Activated naive CD4-positive, alpha-beta T cell treated with anti-CD3 and anti-CD28 coated beads, Interleukin-2, amount 50 U/mL, for 72 hours (primary cell): ENCODE data around the gene AMDHD2. TPM values are rescaled to one million over a fixed set of nuclear protein-coding genes. Genes with fewer than 3 reads are reported as not detected.
"Not testable (repeated sequence)": the region's sequence is repeated elsewhere in the genome, so short reads cannot be mapped to it uniquely, and the experiment has no call there.

Source experiments
- ATAC-seq, 2 donors: fragments of 150-1000 bp; cut with Tn5 transposase; 2 replicates each; pipeline ENCODE4 v1.10.0; 2021; ENCODE audit warnings: mild to moderate bottlenecking in 2 of 2, moderate library complexity in 2 of 2
- DNase-seq, 2 donors: peaks; one replicate each; pipeline ENCODE4 v3.0.0; 2021 to 2022; ENCODE audit warnings: low spot score in 2 of 2
- H3K27ac Mint-ChIP-seq, 2 donors: one replicate each; pipeline ENCODE4 v1.8.0; 2022; ENCODE audit warnings: mild to moderate bottlenecking in 2 of 2, mixed read lengths in 2 of 2
- H3K36me3 Mint-ChIP-seq, 2 donors: one replicate each; pipeline ENCODE4 v1.8.0; 2022; ENCODE audit warnings: mixed read lengths in 2 of 2
- H3K9me3 Mint-ChIP-seq, 2 donors: one replicate each; pipeline ENCODE4 v1.8.0; 2022; ENCODE audit warnings: mixed read lengths in 2 of 2
- total RNA-seq, 2 donors: library from RNA; stranded (reverse); gene quantifications; one replicate each; pipeline ENCODE4 v1.2.3, GENCODE V29; 2022

Gene AMDHD2
- total RNA-seq, 2 donors from 2014 or later = 37.0 to 37.2 TPM

DNA sequence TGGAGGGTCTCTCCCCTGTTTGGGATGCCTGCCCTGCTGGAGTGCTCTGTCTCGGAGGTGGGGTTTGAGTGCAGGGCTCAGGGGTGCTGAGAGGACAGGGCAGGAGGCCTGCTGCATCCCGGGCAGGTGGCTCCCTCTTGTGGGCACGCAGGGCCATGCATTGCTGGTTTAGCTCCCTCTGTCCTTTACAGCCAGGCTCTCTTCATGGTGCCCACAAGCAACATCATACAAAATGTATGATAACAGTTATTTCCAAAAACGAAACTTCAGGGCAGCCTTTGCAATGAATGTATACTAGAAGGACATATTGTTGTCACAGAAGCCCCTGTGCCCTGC is 40.6 kb downstream of the AMDHD2 start:
- peak; percentile 57 to 68 for DNase-seq
- H3K9me3 Mint-ChIP-seq, H3K27ac Mint-ChIP-seq, H3K36me3 Mint-ChIP-seq: not testable (repeated sequence)
- ATAC-seq = peak; percentile 91 to 97

GRCh38 chr16:2567506-2567905 is 47.3 kb downstream of the AMDHD2 start:
- not testable (repeated sequence) for H3K36me3 Mint-ChIP-seq, H3K9me3 Mint-ChIP-seq, H3K27ac Mint-ChIP-seq, DNase-seq, ATAC-seq

GRCh38 chr16:2568573-2568972 is 48.4 kb downstream of the AMDHD2 start:
- not testable (repeated sequence) for H3K27ac Mint-ChIP-seq, H3K36me3 Mint-ChIP-seq, ATAC-seq, H3K9me3 Mint-ChIP-seq, DNase-seq

DNA sequence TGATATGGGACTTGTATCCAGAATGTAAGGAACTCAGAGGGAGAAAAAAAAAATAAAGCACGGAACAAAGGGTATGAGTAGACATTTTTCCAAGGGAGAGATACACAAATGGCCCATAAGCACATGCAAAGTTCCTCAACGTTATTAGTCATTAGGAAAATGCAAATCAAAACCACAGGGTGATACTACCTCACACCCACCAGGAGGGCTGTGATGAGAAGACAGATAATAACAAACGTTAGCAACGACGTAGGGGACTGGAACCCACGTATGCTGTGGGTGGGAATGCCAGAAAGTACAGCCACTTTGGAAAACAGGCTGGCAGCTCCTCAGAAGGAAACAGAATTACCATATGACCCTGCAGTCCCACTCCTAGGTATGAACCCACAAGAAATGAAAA is 52.5 kb downstream of the AMDHD2 start:
- not testable (repeated sequence) for H3K27ac Mint-ChIP-seq, H3K36me3 Mint-ChIP-seq, DNase-seq, H3K9me3 Mint-ChIP-seq
- ATAC-seq = peak; percentile 82 to 83

GRCh38 chr16:2575839-2576238 is 55.7 kb downstream of the AMDHD2 start:
- not testable (repeated sequence) for ATAC-seq, H3K9me3 Mint-ChIP-seq, H3K36me3 Mint-ChIP-seq, H3K27ac Mint-ChIP-seq, DNase-seq

- H3K9me3 Mint-ChIP-seq, ATAC-seq, H3K27ac Mint-ChIP-seq, H3K36me3 Mint-ChIP-seq: not testable (repeated sequence)
- peak in 1 of 2 donors; percentile 44 for DNase-seq
These were observed 56.9 kb downstream of the AMDHD2 start for GRCh38 chr16:2577044-2577443.

GRCh38 chr16:2578905-2579304 is 58.7 kb downstream of the AMDHD2 start:
- H3K27ac Mint-ChIP-seq, H3K36me3 Mint-ChIP-seq, H3K9me3 Mint-ChIP-seq, DNase-seq, ATAC-seq: not testable (repeated sequence)

GRCh38 chr16:2580143-2580542 is 60.0 kb downstream of the AMDHD2 start:
- H3K36me3 Mint-ChIP-seq, H3K27ac Mint-ChIP-seq, H3K9me3 Mint-ChIP-seq, DNase-seq: not testable (repeated sequence)
- peak; percentile 52 to 77 for ATAC-seq

DNA sequence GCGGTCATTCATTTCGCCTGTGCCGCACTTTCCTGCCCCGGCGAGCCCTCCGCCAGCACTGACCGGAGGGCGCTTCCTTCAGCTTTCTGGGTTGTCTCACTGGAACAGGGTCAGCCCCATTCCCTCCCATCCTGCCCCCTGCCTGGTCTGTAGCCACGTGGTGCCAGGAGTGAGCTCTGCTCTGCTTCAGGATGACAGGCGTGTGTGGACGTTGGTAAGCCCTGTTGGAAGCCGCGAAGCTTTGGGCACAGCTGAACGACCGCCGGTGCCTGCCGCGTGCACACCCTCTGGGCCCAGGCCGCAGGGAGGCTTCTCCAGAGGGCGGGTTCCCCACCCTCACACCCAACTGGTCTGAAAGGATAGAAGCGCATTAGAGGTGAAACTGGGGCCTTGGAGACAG is 60.6 kb downstream of the AMDHD2 start:
- DNase-seq, H3K36me3 Mint-ChIP-seq, H3K27ac Mint-ChIP-seq, H3K9me3 Mint-ChIP-seq, ATAC-seq: not testable (repeated sequence)

Other genes with a start within 250 kb of the AMDHD2 start
- gene ABCA3, start 179.6 kb upstream of the AMDHD2 start, total RNA-seq = 1 to 10 TPM; 1.6 to 9.1 TPM
- gene CCNF, start 90.9 kb upstream of the AMDHD2 start, total RNA-seq = 100 to 1,000 TPM in 1 of 2 donors, 10 to 100 TPM in 1; 64.8 to 111 TPM
- 10 to 100 TPM; 20.9 to 32.3 TPM for gene TEDC2, start 60.3 kb upstream of the AMDHD2 start, total RNA-seq
- not detected for gene NTN3, start 49.1 kb upstream of the AMDHD2 start, total RNA-seq
- 10 to 100 TPM in 1 of 2 donors, 1 to 10 TPM in 1; 7.8 to 10.6 TPM for gene TBC1D24, start 45.2 kb upstream of the AMDHD2 start, total RNA-seq
- gene ATP6V0C, start 6.4 kb upstream of the AMDHD2 start, total RNA-seq = 100 to 1,000 TPM in 1 of 2 donors, 10 to 100 TPM in 1; 94.4 to 127 TPM
- gene CEMP1, start 11.0 kb downstream of the AMDHD2 start, total RNA-seq = under 1 TPM in 1 of 2 donors, not detected in 1; 0.50 TPM
- 10 to 100 TPM; 36.5 to 57.6 TPM for gene PDPK1, start 17.6 kb downstream of the AMDHD2 start, total RNA-seq
- 10 to 100 TPM; 27.8 to 46.9 TPM for gene KCTD5, start 162.2 kb downstream of the AMDHD2 start, total RNA-seq
- gene PRSS27, start 199.9 kb downstream of the AMDHD2 start, total RNA-seq = 1 to 10 TPM; 1.3 to 3.2 TPM
- 100 to 1,000 TPM; 624 to 790 TPM for gene SRRM2, start 232.3 kb downstream of the AMDHD2 start, total RNA-seq